Measurements from ENCODE around the gene PTPN13. TPM values are rescaled to one million over a fixed set of nuclear protein-coding genes. Genes with fewer than 3 reads are reported as not detected.

The PTPN13 gene
- total RNA-seq, 1 experiment from 2014 or later = 47.9 TPM

DNA sequence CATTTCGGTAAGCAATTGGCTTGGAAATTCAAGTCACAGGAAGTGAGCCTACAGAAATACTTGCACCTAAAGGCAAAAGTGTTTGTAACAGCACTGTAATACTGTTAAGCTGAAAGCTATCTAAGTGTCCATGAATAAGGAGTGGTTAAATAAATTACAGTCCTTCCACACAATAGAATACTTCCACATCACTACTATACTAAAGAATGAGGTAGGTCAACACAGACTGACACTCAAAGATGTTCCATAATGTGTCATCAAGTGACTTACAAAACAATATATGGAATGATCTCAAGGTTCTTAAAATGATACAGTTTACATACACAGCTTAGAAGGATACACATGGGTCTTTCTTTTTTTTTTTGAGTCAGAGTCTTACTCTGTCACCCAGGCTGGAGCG lies 228.0 kb downstream of the PTPN13 start:
- in situ Hi-C loops (cut with HindIII; ENCODE audit: low pct_unique_long_range_greater_than_20kb, low sequenced_read_pairs) = no loop called here

DNA sequence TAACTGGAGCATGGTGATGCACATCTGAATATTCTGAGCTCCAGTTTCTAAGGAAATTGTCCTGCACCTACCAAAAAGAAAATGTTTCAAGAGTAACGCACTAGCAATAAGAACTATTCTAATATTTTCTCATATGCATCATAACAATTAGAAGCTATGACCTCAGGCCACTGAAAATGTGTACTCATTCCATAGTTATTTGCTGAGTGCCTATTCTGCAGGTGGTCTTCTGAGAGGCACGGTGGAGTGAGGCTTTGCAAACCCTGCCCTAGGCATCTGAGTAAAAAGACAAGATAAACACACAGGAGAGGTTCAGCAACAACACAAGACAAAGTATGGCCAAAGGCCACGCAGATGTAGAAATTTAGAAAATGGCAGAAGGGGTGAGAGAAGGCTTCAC lies 231.4 kb downstream of the PTPN13 start:
- no peak for DNase-seq (ENCODE audit: low read depth, low spot score)
- in situ Hi-C loops (cut with HindIII; ENCODE audit: low pct_unique_long_range_greater_than_20kb, low sequenced_read_pairs) = no loop called here

More for the DNA sequence above, 228.0 kb downstream of the PTPN13 start:
- DNase-seq (ENCODE audit: low read depth, low spot score) = no peak

DNA sequence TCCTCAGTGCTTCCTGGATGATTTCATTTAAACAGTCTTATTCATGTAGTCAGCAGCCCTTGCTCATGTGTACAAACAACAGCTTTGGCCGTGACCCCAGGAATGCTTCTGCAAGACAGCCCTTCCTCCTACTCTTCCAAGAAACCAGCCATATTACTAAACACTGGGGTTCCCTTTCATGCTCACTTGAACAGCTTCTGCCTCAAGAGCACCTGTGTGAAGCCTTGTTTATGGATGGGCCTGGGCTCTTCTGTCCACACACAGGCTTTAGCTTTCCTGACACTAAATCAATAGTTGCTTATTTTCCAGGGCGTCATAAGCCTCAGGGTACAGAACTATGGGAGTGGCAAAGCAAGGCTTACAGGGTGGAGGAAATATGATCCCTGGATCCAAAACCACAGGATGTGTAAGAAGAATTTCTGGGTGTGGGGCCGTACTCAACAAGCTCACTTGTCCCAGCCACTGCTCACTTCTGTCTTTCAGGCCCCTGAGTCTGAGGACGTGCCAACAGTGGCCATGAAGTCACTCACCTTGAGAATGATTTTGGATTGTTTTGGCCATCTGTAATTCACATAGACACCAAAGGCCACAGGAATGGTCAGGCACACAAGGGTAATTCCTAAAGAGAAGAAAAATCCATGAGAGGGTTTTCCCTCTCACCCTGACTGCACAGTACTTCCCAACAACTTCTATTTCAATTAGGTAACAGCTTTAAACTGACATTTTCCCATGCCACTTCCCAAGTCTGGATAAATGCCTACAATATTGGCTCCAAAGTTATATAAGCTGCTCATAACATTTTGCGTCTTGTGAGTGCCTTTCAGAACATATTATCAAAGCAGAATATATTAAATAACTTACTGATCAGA lies 237.4 kb downstream of the PTPN13 start:
- peak; percentile 79 for DNase-seq (ENCODE audit: low read depth, low spot score)
- in situ Hi-C loops (cut with HindIII; ENCODE audit: low pct_unique_long_range_greater_than_20kb, low sequenced_read_pairs) = no loop called here

DNA sequence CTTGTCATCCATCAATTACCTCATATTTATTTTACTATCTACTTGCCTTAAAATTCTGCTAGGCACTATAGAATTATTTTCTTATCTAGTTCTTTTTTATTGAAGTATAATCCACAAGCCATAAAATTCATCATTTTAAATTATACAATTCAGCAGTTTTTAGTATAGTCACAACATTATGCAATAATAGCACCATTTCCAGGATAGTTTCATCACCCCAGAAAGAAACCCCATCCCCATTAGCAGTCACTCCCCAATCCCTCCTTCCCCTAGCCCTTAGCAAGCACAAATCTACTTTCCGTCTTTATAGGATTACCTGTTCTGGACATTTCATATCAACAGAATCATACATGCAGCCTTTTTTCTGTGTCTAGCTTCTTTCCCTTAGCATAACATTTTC lies 239.5 kb downstream of the PTPN13 start:
- DNase-seq (ENCODE audit: low read depth, low spot score) = no peak
- in situ Hi-C loops (cut with HindIII; ENCODE audit: low pct_unique_long_range_greater_than_20kb, low sequenced_read_pairs) = no loop called here

DNA sequence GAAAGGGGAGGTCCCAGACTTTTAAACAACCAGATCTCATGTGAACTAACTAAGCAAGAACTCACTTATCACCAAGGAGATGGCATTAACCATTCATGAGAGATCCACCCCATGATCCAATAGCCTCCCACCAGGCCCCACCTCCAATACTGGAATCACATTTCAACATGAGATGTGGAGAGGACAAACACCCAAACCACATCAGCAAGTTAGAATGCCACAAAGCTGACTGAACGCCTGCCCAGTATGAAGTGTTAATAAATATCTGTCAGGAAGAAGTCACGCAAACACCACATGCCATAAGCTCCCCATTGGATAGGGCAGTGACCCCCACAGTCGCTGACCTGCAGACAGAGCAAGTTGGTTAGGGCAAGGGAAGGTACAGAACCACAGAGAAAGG lies 240.8 kb downstream of the PTPN13 start:
- peak; percentile 5 for DNase-seq (ENCODE audit: low read depth, low spot score)
- in situ Hi-C loops (cut with HindIII; ENCODE audit: low pct_unique_long_range_greater_than_20kb, low sequenced_read_pairs) = no loop called here

DNA sequence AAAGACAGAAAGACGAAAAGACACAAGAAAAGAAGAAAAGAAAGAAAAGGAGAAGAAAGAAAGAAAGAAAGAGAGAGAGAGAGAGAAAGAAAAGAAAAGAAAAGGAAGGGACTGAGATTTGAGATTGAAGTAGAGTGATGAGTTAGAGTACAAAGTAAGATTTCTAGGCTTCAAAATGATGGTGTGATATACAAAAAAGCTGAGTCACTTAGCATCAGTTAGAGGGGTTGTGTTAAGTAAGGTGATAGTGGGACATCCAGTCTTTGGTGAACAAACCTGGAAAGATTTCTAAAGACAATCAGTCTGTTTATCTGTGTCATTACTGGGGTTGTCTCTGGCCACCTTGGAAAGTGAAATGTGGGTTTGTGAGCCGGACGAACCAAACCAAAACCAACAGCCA lies 241.6 kb downstream of the PTPN13 start:
- DNase-seq (ENCODE audit: low read depth, low spot score) = no peak
- in situ Hi-C loops (cut with HindIII; ENCODE audit: low pct_unique_long_range_greater_than_20kb, low sequenced_read_pairs) = no loop called here

DNA sequence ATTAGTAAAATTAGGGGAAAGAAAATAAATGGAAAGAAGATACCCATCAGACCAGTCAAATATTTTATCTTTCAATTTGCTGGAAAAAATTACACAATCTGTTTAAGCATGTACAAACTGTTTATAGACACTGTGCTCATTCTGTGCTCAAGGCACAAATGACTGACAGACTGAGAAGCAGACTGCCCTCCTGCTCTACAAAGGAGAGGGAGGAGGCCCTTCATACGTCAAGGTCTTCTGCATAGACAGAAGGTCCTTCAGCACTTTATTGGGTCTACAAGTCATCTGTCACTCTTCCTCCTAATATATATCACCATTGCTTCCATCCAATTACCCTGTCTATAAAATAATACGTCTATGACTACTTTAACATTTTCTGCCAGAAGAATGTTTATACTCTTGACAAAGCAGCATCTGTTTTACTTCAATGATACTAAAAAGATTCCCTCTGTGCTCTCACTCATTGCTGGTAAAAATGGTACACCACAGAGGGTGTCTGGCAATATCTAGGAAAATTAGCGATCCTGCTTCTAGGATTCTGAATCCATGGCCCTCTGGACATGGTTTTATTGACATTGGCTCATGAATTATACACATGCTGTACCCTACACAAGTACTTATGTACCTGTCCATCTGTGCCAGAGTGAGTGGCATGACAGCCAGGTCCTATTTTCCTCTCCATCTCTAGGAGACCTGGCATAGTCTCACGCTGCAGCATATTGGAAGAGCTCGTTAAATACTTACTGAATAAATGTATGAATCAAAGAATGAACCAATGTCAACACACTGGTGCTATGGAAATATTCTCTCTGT lies 243.8 kb downstream of the PTPN13 start:
- no peak for DNase-seq (ENCODE audit: low read depth, low spot score)
- in situ Hi-C loops (cut with HindIII; ENCODE audit: low pct_unique_long_range_greater_than_20kb, low sequenced_read_pairs) = no loop called here

DNA sequence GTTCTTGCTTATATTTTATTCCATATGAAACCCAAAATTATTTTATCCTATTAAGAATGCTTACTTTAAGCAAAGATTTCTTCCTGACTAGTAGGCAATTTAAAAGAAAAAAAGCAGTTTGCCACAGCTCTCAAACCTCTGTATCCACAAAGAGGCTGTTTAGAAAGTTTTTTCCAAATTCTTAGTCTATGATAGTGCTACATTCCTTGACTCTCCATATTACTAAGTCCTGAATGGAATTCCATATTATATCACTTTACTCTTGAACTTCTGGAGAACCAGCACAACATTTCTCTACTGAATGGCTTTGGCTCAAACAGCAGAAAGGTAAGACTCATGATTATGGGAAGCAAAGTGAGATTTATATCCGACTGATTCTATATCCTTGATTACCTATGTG lies 246.7 kb downstream of the PTPN13 start:
- DNase-seq (ENCODE audit: low read depth, low spot score) = no peak
- in situ Hi-C loops (cut with HindIII; ENCODE audit: low pct_unique_long_range_greater_than_20kb, low sequenced_read_pairs) = no loop called here

DNA sequence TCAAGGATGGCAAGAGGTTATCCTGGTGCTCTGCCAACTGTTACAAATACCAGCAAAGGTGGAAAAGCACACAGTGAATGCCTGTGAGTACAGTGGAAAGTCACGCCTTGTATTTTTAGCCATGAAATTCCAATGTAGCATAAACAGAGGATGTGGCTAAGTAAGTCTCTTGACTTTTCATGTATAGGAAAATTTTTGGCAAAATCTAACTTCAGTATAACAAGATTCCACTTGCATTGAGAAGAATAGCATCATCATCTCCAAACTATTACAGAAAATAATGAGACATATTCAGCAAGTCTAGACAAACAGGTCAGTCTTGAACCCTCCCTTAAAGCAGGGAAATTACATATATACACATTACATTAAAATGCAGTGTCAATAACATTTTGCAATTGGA lies 247.2 kb downstream of the PTPN13 start:
- in situ Hi-C loops (cut with HindIII; ENCODE audit: low pct_unique_long_range_greater_than_20kb, low sequenced_read_pairs) = no loop called here

DNA sequence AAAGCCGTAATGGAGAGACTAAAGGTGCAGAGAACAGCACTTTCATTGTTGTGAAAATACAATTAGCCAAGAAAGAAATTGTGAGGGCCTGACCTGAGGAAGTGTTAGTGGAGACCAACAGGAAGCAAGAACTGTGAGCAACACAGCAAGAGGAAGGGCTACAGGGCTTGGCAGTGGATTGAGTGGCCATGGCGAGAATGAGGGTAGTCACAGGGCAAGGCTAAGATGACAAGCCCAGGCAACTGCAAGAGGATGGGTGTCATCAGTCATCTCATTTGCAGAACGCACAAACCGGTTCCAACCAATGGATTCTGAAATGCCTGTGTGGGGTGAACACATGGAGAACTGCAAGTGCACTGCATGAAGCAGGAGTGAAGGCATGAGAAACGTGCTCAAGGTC lies 251.5 kb downstream of the PTPN13 start:
- in situ Hi-C loops (cut with HindIII; ENCODE audit: low pct_unique_long_range_greater_than_20kb, low sequenced_read_pairs) = no loop called here
- DNase-seq (ENCODE audit: low read depth, low spot score) = no peak

More for the DNA sequence above, 247.2 kb downstream of the PTPN13 start:
- DNase-seq (ENCODE audit: low read depth, low spot score) = no peak

DNA sequence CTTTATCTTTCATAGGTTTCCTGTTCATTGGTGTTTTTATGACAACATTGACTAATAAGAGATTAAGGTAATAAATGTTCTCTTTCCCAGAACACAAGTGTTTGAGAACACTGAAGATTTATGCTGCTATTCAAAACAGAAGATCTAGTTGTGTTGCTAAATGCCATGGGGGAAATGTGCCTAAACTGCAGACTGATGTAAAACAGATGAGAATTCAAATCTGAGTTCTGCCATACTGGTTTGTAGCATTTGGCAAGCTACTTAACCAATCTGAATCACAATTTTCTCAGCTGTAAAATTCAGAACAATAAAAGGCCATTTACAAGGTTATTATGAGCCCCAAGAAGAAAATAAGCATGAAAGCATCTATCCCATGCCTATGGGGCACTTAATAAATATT lies 252.8 kb downstream of the PTPN13 start:
- no peak for DNase-seq (ENCODE audit: low read depth, low spot score)
- in situ Hi-C loops (cut with HindIII; ENCODE audit: low pct_unique_long_range_greater_than_20kb, low sequenced_read_pairs) = no loop called here

DNA sequence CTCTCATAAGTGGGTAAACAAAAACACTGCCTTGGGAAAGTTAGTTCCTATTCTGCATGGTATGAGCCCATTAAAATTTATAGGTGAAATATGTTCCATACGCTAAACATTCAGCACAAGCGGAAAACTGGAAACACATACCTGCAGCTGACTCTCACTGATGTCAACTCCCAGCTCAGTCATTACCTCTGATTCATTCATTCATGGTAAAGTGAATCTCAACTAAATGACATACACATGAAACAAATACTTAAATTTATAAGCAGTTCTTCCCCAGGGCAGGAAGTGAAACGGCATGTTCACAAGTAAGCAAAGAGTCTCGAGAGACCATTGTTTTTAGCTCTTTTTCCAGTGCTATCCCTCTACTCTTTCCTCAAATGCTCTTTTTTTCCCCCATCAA lies 253.5 kb downstream of the PTPN13 start:
- DNase-seq (ENCODE audit: low read depth, low spot score) = no peak
- in situ Hi-C loops (cut with HindIII; ENCODE audit: low pct_unique_long_range_greater_than_20kb, low sequenced_read_pairs) = no loop called here

DNA sequence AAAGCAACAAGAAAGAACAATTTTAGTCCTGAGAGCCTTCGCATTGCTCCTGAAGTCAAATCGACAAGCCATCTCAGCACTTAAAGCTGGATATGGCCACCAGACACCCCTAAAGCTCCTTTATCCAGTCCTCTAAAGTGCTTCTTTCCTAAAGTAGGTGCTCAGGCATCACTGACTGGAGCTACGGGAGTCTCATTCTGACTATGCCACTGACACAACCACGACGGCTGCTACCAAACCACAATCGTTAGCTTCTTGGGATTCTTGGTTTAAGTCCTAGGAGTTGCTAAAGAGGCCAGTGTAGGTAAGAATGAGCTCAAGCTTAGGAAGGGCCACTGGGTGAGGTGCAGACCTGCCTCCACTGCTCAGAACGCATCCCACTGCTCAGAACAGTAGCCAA lies 254.0 kb downstream of the PTPN13 start:
- in situ Hi-C loops (cut with HindIII; ENCODE audit: low pct_unique_long_range_greater_than_20kb, low sequenced_read_pairs) = no loop called here
- DNase-seq (ENCODE audit: low read depth, low spot score) = no peak

DNA sequence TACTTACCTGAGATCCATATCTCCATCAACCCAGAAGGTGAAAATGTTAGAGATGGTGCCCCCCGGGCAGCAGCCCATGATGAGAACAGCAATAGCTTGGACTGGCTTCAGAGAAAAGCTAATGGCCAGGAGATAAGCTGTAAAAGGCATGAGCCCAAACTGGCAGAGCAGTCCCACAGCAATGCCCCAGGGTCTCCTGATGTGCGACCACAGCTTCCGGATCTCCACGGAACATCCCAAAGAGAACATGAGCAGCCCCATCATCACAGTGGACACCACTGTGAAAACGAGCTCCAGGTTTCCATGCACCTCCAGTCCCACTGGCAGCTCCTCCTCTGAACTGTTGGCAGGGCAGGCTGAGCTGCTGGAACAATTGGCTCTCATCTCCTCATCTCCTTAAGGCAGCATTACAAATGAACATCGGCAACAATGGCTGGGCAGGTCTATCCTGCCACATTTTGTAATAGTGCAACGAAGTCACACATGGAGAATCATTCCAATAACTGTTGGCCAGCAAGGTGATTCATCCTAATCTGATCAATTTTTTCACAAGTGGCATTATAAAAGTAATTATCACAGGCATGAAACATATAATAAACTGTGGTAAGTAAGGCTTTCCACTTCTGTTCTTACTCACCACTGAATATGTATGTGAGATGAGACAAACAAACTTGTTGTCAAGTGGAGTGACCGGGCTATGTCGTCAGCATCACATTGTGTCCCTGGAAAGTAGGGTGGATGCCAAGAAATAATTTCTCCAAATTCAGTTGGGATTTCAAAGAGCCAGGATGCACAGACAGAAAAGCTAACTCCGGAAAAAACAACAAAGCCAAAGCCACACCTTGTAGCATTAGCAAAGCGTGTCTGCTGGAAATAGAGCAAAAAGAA lies 254.9 kb downstream of the PTPN13 start, which contains the start of gene SLC10A6:
TSS of gene SLC10A6 (minus strand) at position 653 of the 888 bp plus-strand sequence. CDS start at position 384, 269 bp downstream.
- in situ Hi-C loops (cut with HindIII; ENCODE audit: low pct_unique_long_range_greater_than_20kb, low sequenced_read_pairs) = no loop called here
- DNase-seq (ENCODE audit: low read depth, low spot score) = no peak

DNA sequence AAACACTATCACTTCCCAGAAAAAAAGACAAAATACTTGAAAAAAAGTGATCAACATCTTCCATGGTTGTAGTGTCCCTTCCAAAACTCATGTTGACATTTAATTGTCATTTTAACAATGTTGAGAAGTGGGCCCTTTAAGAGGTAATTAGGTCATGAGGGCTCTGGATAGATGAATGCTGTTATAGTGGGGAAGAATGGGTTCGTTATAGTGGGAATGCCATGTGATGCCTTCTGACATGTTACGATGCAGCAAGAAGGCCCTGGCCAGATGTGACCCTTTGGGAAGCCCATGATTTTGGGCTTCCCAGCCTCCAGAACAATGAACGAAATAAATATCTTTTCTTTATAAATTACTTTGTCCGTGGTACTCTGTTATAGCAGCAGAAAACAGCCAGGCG lies 259.1 kb downstream of the PTPN13 start:
- DNase-seq (ENCODE audit: low read depth, low spot score) = peak; percentile 76
- in situ Hi-C loops (cut with HindIII; ENCODE audit: low pct_unique_long_range_greater_than_20kb, low sequenced_read_pairs) = no loop called here

DNA sequence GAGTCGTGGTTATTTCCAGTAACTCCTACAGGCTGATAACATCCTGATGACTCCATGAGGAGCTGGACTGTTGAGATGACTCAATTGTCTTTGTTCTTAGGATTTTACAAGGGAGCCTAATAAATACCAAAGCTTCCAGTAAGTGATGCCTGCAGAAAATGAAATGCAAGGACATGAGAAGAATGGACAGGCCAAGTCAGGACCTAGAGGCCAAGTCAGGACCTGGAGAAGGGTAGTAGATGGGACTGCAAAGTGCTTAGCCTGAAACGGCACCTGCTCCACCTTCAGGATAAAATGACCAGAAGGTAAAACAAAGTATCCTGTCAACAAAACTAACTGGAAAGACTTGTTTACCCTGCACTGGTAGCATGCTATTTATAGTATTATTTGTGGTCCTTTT lies 261.5 kb downstream of the PTPN13 start:
- peak; percentile 41 for DNase-seq (ENCODE audit: low read depth, low spot score)
- in situ Hi-C loops (cut with HindIII; ENCODE audit: low pct_unique_long_range_greater_than_20kb, low sequenced_read_pairs) = no loop called here

DNA sequence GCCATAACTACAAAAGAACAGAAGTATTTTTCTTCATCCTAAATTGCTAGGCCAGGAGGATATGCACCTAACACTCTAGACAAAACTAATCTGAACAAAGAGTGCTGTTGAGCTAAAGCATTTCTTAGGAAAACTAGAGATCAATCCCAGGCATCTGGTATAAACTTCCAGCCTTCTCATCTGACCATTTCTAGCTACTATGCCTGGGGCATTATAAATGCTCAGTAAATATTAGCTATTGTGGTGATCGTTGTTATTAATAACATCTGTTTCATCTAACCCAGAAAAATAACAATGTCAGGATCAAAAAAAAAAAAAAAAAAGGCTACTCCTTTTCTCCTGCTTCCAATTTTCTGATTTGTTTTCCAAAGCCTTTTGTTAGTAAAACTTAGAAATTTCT lies 262.8 kb downstream of the PTPN13 start:
- in situ Hi-C loops (cut with HindIII; ENCODE audit: low pct_unique_long_range_greater_than_20kb, low sequenced_read_pairs) = no loop called here
- DNase-seq (ENCODE audit: low read depth, low spot score) = no peak

Data from SK-MEL-5 (cell line).